ENCODE data around the gene SNRNP48.

DNA sequence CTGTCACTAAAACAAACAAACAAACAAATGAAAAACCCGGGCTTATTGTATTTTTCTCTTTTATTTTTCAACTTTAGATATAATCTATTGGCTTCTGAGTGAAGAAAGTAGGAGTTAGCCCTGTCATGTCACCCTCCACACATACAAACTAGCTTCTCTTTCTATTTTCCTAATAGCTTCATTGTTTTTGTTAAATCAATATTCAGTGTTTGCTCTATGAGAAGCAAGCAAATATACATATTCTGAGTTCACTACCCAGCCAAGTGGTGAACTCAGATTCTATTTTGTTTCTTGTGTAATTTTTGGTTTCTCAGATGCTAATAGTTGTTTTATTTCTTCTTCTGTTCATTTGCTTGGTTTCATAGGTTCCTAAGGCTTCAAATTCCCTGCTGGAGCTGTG lies 66.4 kb downstream of the SNRNP48 start:
- TF ChIP-seq CTCF (tag by site-specific recombination; IDR thresholded peaks at IDR 0.05), result no peak
- TF ChIP-seq, protein P1, sequence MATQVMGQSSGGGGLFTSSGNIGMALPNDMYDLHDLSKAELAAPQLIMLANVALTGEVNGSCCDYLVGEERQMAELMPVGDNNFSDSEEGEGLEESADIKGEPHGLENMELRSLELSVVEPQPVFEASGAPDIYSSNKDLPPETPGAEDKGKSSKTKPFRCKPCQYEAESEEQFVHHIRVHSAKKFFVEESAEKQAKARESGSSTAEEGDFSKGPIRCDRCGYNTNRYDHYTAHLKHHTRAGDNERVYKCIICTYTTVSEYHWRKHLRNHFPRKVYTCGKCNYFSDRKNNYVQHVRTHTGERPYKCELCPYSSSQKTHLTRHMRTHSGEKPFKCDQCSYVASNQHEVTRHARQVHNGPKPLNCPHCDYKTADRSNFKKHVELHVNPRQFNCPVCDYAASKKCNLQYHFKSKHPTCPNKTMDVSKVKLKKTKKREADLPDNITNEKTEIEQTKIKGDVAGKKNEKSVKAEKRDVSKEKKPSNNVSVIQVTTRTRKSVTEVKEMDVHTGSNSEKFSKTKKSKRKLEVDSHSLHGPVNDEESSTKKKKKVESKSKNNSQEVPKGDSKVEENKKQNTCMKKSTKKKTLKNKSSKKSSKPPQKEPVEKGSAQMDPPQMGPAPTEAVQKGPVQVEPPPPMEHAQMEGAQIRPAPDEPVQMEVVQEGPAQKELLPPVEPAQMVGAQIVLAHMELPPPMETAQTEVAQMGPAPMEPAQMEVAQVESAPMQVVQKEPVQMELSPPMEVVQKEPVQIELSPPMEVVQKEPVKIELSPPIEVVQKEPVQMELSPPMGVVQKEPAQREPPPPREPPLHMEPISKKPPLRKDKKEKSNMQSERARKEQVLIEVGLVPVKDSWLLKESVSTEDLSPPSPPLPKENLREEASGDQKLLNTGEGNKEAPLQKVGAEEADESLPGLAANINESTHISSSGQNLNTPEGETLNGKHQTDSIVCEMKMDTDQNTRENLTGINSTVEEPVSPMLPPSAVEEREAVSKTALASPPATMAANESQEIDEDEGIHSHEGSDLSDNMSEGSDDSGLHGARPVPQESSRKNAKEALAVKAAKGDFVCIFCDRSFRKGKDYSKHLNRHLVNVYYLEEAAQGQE (tag by site-specific recombination; IDR thresholded peaks at IDR 0.05), result no peak
- TF ChIP-seq PRDM10 (tag by site-specific recombination; IDR thresholded peaks at IDR 0.05), result no peak
- TF ChIP-seq KLF16 (tag by site-specific recombination; IDR thresholded peaks at IDR 0.05), result no peak
- no peak for TF ChIP-seq ZNF324 (tag by site-specific recombination; IDR thresholded peaks at IDR 0.05)
- TF ChIP-seq ZNF830 (tag by site-specific recombination; IDR thresholded peaks at IDR 0.05; ENCODE audit: low read depth), result no peak
- TF ChIP-seq, protein P2, sequence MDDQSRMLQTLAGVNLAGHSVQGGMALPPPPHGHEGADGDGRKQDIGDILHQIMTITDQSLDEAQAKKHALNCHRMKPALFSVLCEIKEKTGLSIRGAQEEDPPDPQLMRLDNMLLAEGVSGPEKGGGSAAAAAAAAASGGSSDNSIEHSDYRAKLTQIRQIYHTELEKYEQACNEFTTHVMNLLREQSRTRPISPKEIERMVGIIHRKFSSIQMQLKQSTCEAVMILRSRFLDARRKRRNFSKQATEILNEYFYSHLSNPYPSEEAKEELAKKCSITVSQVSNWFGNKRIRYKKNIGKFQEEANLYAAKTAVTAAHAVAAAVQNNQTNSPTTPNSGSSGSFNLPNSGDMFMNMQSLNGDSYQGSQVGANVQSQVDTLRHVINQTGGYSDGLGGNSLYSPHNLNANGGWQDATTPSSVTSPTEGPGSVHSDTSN (CRISPR knock-in tag; IDR thresholded peaks at IDR 0.05), result no peak
- no peak for TF ChIP-seq KLF17 (tag by site-specific recombination; IDR thresholded peaks at IDR 0.05)
- no peak for TF ChIP-seq ZNF26 (tag by site-specific recombination; IDR thresholded peaks at IDR 0.05)
- no peak for TF ChIP-seq ZNF121 (tag by site-specific recombination; IDR thresholded peaks at IDR 0.05)
- no peak for TF ChIP-seq ZNF670 (tag by site-specific recombination; IDR thresholded peaks at IDR 0.05; ENCODE audit: low read depth)
- TF ChIP-seq ZNF626 (tag by site-specific recombination; IDR thresholded peaks at IDR 0.05), result no peak
- TF ChIP-seq ZNF548 (tag by site-specific recombination; IDR thresholded peaks at IDR 0.05), result no peak
- TF ChIP-seq ZNF514 (tag by site-specific recombination; IDR thresholded peaks at IDR 0.05), result no peak
